Smooth muscle cell (in vitro differentiated cells): ENCODE results near the gene ING5. TPM values are rescaled to one million over a fixed set of nuclear protein-coding genes. Genes with fewer than 3 reads are reported as not detected.

Experiments used
- DNase-seq: peaks from one replicate; lab custom pipeline; 2025; ENCODE audit not compliant: unreplicated experiment; lab: John Stamatoyannopoulos, UW
- H2AFZ ChIP-seq: fragments of 200-600 bp; sonication (generic); 2 replicates; pipeline ENCODE4 v1.6.0; 2016; ENCODE audit warnings: antibody characterized with exemption, low read depth, mild to moderate bottlenecking
- H3F3A ChIP-seq: fragments of 200-600 bp; sonication (generic); 2 replicates; pipeline ENCODE4 v1.6.0; 2017; ENCODE audit warnings: antibody characterized with exemption, low read depth
- H3K27ac ChIP-seq: fragments of 200-600 bp; sonication (generic); 2 replicates; pipeline ENCODE4 v1.5.1; 2016; ENCODE audit warnings: low read depth, mild to moderate bottlenecking
- H3K27me3 ChIP-seq: fragments of 200-600 bp; sonication (generic); 2 replicates; pipeline ENCODE4 v1.6.1; 2016; ENCODE audit warnings: low read depth, mild to moderate bottlenecking
- H3K36me3 ChIP-seq: fragments of 200-600 bp; sonication (generic); 2 replicates; pipeline ENCODE4 v1.5.1; 2016; ENCODE audit warnings: low read depth
- H3K4me1 ChIP-seq: fragments of 200-600 bp; sonication (generic); 2 replicates; pipeline ENCODE4 v1.5.1; 2016; ENCODE audit warnings: low read depth
- H3K4me2 ChIP-seq: fragments of 200-600 bp; sonication (generic); 2 replicates; pipeline ENCODE4 v1.6.0; 2016; ENCODE audit warnings: mild to moderate bottlenecking
- H3K4me3 ChIP-seq: fragments of 200-600 bp; sonication (generic); 2 replicates; pipeline ENCODE4 v1.5.1; 2016; ENCODE audit warnings: mild to moderate bottlenecking
- H3K79me2 ChIP-seq: fragments of 200-600 bp; sonication (generic); 2 replicates; pipeline ENCODE4 v1.6.0; 2016; ENCODE audit warnings: low read depth, mild to moderate bottlenecking
- H3K9ac ChIP-seq: fragments of 200-600 bp; sonication (generic); 2 replicates; pipeline ENCODE4 v1.6.0; 2016; ENCODE audit warnings: low read depth
- H3K9me3 ChIP-seq: fragments of 200-600 bp; sonication (generic); replicated peaks from 2 replicates; pipeline ENCODE4 v1.5.1; 2016; ENCODE audit warnings: low read depth
- H4K20me1 ChIP-seq: fragments of 200-600 bp; sonication (generic); 2 replicates; pipeline ENCODE4 v1.6.0; 2016; ENCODE audit warnings: low read depth
- CTCF ChIP-seq: fragments of 200-600 bp; sonication (generic); IDR thresholded peaks from 2 replicates; pipeline ENCODE4 v1.5.1; 2017; ENCODE audit warnings: borderline replicate concordance, mild to moderate bottlenecking, antibody characterized with exemption; ENCODE audit not compliant: insufficient read depth, poor library complexity, severe bottlenecking
- WGBS: methylation state at CpG from one replicate; pipeline ENCODE4 v1.1.7; 2016; ENCODE audit warnings: low lambda C conversion rate; 5-methylcytosine and 5-hydroxymethylcytosine counted together
- polyA plus RNA-seq: library from polyadenylated mRNA; unstranded; fragments of >200 nt; fragmentation: Nextera tagmentation; extraction: Ambion mirVana; gene quantifications from 2 replicates; pipeline ENCODE4 v1.2.1, GENCODE V29; 2016
- total RNA-seq: library from RNA; depleted of rRNA; stranded (reverse); fragments of >200 nt; gene quantifications from 2 replicates; pipeline ENCODE4 v1.2.3, GENCODE V29; 2014

ING5 gene
- total and polyA plus RNA-seq, 2 experiments from 2014 or later, result 6.7 to 10.6 TPM

- Histone ChIP-seq H2AFZ (no peak overlapping the region), H3K36me3 (peaks cover 37% of the 10 kb centered on the region)
- 84% methylated on average over 10 of the region's 10 CpGs for WGBS
Measured at GRCh38 chr2:241708879-241709278, 7.0 kb downstream of the ING5 start.

GRCh38 chr2:241719093-241719492 is 17.3 kb downstream of the ING5 start:
- H3K36me3 ChIP-seq, result peaks cover 11% of the 10 kb centered on the region

More at GRCh38 chr2:241708879-241709278, 7.0 kb downstream of the ING5 start:
- no peak for TF ChIP-seq CTCF
- DNase-seq, result no peak
- Histone ChIP-seq H3K27me3 (no peaks in the 10 kb centered on the region), H3K4me2 (no peak overlapping the region), H3K4me1 (no peaks in the 10 kb centered on the region), H3K9ac (no peak overlapping the region), H3K27ac (no peak overlapping the region), H3K79me2 (no peaks in the 10 kb centered on the region), H3K9me3 (no peaks in the 10 kb centered on the region), H3K4me3 (no peak overlapping the region), H4K20me1 (no peaks in the 10 kb centered on the region), H3F3A (no peaks in the 10 kb centered on the region)

DNA sequence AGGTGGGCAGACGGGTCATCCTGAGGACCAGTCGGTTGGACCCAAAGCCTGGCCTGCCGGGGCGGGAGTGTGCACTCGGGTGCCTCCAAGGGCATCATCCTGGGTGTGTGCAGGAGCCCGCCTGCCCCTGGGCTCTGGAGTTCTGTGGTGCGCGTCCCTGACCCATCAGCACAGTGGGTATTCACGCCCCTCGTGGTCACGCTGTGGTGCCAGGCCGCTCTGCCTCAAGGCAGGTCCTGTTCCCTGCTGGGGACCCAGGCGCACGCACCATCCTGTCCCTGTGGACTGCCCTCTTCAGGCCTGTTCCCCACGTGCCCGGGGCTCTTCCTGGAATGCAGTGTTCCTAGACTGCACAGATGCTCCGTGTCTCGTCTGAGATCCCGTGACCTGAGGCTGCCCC is 18.3 kb downstream of the ING5 start:
- no peak overlapping the region for H2AFZ ChIP-seq
- no peaks in the 10 kb centered on the region for H3K27me3 ChIP-seq
- H3F3A ChIP-seq, result no peaks in the 10 kb centered on the region
- no peaks in the 10 kb centered on the region for H4K20me1 ChIP-seq
- H3K4me2 ChIP-seq, result no peak overlapping the region
- no peaks in the 10 kb centered on the region for H3K4me1 ChIP-seq
- no peaks in the 10 kb centered on the region for H3K79me2 ChIP-seq
- no peak overlapping the region for H3K4me3 ChIP-seq
- no peak overlapping the region for H3K9ac ChIP-seq
- no peaks in the 10 kb centered on the region for H3K9me3 ChIP-seq
- peaks cover 4% of the 10 kb centered on the region for H3K36me3 ChIP-seq
- no peak overlapping the region for H3K27ac ChIP-seq
- DNase-seq, result no peak
- no peak for TF ChIP-seq CTCF
- WGBS, result 99% methylated on average over 17 of the region's 19 CpGs

More at GRCh38 chr2:241719093-241719492, 17.3 kb downstream of the ING5 start:
- no peak overlapping the region for H3K27ac ChIP-seq
- H3K4me1 ChIP-seq, result no peaks in the 10 kb centered on the region
- no peak overlapping the region for H2AFZ ChIP-seq
- H3K9ac ChIP-seq, result no peak overlapping the region
- H3K9me3 ChIP-seq, result no peaks in the 10 kb centered on the region
- H3K27me3 ChIP-seq, result no peaks in the 10 kb centered on the region
- TF ChIP-seq CTCF, result no peak
- no peaks in the 10 kb centered on the region for H3K79me2 ChIP-seq
- DNase-seq, result no peak
- H3F3A ChIP-seq, result no peaks in the 10 kb centered on the region
- H4K20me1 ChIP-seq, result no peaks in the 10 kb centered on the region
- no peak overlapping the region for H3K4me3 ChIP-seq
- 98% methylated on average over 16 of the region's 16 CpGs for WGBS
- H3K4me2 ChIP-seq, result no peak overlapping the region

DNA sequence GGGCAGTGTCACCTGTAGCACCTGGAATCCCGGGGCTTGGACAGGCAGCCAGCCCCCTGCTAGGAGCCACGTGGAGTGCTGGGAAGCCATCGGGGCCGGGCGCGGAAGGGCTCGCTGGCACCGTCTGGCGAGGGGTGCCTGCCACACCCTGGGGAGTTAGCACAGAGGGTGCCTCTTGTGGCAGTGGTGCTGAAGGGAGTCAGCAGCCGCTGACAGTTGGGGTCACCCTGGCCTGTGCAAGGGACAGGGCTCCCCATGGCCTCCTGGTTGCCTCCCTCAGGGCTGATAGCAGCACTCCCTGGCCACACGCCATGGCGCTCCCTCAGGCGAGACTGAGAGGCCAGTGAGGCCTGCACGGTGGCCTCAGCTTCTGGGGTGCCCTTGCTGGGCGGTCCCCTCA is 18.7 kb downstream of the ING5 start:
- Histone ChIP-seq H4K20me1 (no peaks in the 10 kb centered on the region), H3K27me3 (no peaks in the 10 kb centered on the region), H3K36me3 (peaks cover 4% of the 10 kb centered on the region), H2AFZ (no peak overlapping the region), H3K4me1 (no peaks in the 10 kb centered on the region), H3K9me3 (no peaks in the 10 kb centered on the region), H3K4me3 (no peak overlapping the region), H3F3A (no peaks in the 10 kb centered on the region), H3K79me2 (no peaks in the 10 kb centered on the region), H3K9ac (no peak overlapping the region), H3K4me2 (no peak overlapping the region), H3K27ac (no peak overlapping the region)
- no peak for TF ChIP-seq CTCF
- 99% methylated on average over 11 of the region's 15 CpGs for WGBS
- DNase-seq, result no peak
